K562 (cell line): Measurements from ENCODE around the gene SMG7. TPM values are rescaled to one million over a fixed set of nuclear protein-coding genes. Genes with fewer than 3 reads are reported as not detected.

Experiments
- ATAC-seq: fragments of 200-7000 bp; cut with Tn5 transposase; 3 replicates; pipeline ENCODE4 v1.9.1; 2020; ENCODE audit warnings: moderate library complexity
- BruUV-seq: library from RNA; stranded (reverse); fragments of 400-500 nt; replicated peaks from 2 replicates; lab custom pipeline; 2021; lab: Mats Ljungman, UMichigan
- CTCF ChIA-PET: fragments of 300-600 bp; formaldehyde crosslinking; extraction: SDS; loops from one replicate; lab custom pipeline; 2021; ENCODE audit warnings: low intra/inter-chr PET ratio; lab: Yijun Ruan, JAX
- POLR2A ChIA-PET: fragments of 300-600, 350-650 bp; sonication (Branson Sonifier 250); formaldehyde crosslinking; extraction: SDS; loops from one replicate; lab custom pipeline; 2021; ENCODE audit warnings: antibody characterized with exemption, inconsistent platforms; lab: Yijun Ruan, JAX
- DNase-seq, 4 experiments: peaks; one replicate each; pipeline versions ENCODE4 v3.0.0 to v3.0.0-alpha.2; 2011 to 2018; ENCODE audit warnings: low spot score in 3 of 4, mixed read lengths in 3 of 4; ENCODE audit errors: extremely low read depth in 1 of 4
- FAIRE-seq: peaks from 2 replicates; lab custom pipeline; 2011; peaks lifted over from hg19 to GRCh38; lab: Jason Lieb, UNC
- H2AFZ ChIP-seq: 2 replicates; pipeline ENCODE4 v1.6.0; 2011; ENCODE audit warnings: low read depth, low read length, control low read depth, inconsistent platforms
- H3K27ac ChIP-seq: fragments of 200-600 bp; 3 replicates; pipeline ENCODE4 v1.8.0; 2011; ENCODE audit warnings: low read depth, mild to moderate bottlenecking, control low read depth, inconsistent platforms, low read length, moderate library complexity, mixed read lengths; ENCODE audit errors: extremely low read depth
- H3K27me3 ChIP-seq, 2 experiments: fragments of 300-600 bp in 1 of 2; 2 replicates in 1 of 2; 3 replicates in 1 of 2; pipeline versions ENCODE4 v1.6.0 to v1.8.0; 2011; ENCODE audit warnings: inconsistent platforms in 2 of 2, low read length in 2 of 2, mild to moderate bottlenecking in 1 of 2, mixed read lengths in 1 of 2, moderate library complexity in 1 of 2; ENCODE audit not compliant: control insufficient read depth in 2 of 2, insufficient read depth in 2 of 2
- H3K36me3 ChIP-seq: fragments of 300-600 bp; 3 replicates; pipeline ENCODE4 v1.8.0; 2011; ENCODE audit warnings: mild to moderate bottlenecking, low read length, inconsistent platforms; ENCODE audit not compliant: control insufficient read depth, insufficient read depth
- H3K4me1 ChIP-seq, 2 experiments: fragments of 200-600 bp in 1 of 2; replicated peaks in 1 of 2; 2 replicates in 1 of 2; 3 replicates in 1 of 2; pipeline versions ENCODE4 v1.5.1 to v1.8.0; 2011; ENCODE audit warnings: inconsistent platforms in 2 of 2, low read length in 2 of 2, mild to moderate bottlenecking in 1 of 2, mixed read lengths in 1 of 2, moderate library complexity in 1 of 2; ENCODE audit not compliant: control insufficient read depth in 2 of 2, insufficient read depth in 2 of 2
- H3K4me2 ChIP-seq: 2 replicates; pipeline ENCODE4 v1.6.1; 2011; ENCODE audit warnings: low read length, control low read depth, inconsistent platforms, mixed read lengths; ENCODE audit not compliant: insufficient read depth
- H3K4me3 ChIP-seq: fragments of 200-600 bp; sonication (generic), shearing (Covaris generic); 2 replicates; pipeline ENCODE4 v1.5.1; 2016; ENCODE audit warnings: control low read depth, inconsistent platforms
- H3K79me2 ChIP-seq: fragments of 200-600 bp; 3 replicates; pipeline ENCODE4 v1.8.0; 2011; ENCODE audit warnings: low read length, inconsistent platforms; ENCODE audit not compliant: control insufficient read depth, insufficient read depth
- H3K9ac ChIP-seq, 2 experiments: 2 replicates each; pipeline versions ENCODE4 v1.6.0 to v1.6.1; 2011; ENCODE audit warnings: low read depth in 2 of 2, low read length in 2 of 2, control low read depth in 1 of 2, inconsistent platforms in 1 of 2, mild to moderate bottlenecking in 1 of 2, mixed read lengths in 1 of 2; ENCODE audit not compliant: insufficient read depth in 1 of 2
- H3K9me1 ChIP-seq: one replicate; pipeline ENCODE4 v1.6.0; 2011; ENCODE audit warnings: inconsistent platforms, mild to moderate bottlenecking, low read length, moderate library complexity; ENCODE audit not compliant: control insufficient read depth, insufficient read depth
- H3K9me3 ChIP-seq: replicated peaks from 2 replicates; pipeline ENCODE4 v1.5.1; 2011; ENCODE audit warnings: low read depth, low read length, inconsistent platforms; ENCODE audit not compliant: control insufficient read depth, insufficient read depth
- H4K20me1 ChIP-seq: replicated peaks from 2 replicates; pipeline ENCODE4 v1.6.1; 2011; ENCODE audit warnings: low read length, inconsistent platforms, mixed read lengths; ENCODE audit not compliant: control insufficient read depth, insufficient read depth
- CCNT2 ChIP-seq: IDR thresholded peaks from 2 replicates; pipeline ENCODE4 v1.6.1; 2011; ENCODE audit warnings: borderline replicate concordance, low read depth, mild to moderate bottlenecking, moderate library complexity, mixed read lengths, low read length; ENCODE audit not compliant: insufficient read length; ENCODE audit errors: extremely low read depth
- HIVEP1 ChIP-seq: fragments of 250-450 bp; sonication (Bioruptor Pico); IDR thresholded peaks from 2 replicates; pipeline ENCODE4 v1.4.0; 2020; ENCODE audit warnings: mild to moderate bottlenecking
- HOXB6 ChIP-seq: fragments of 250-450 bp; sonication (Bioruptor Pico); IDR thresholded peaks from 2 replicates; pipeline ENCODE4 v1.5.1; 2022; ENCODE audit warnings: mild to moderate bottlenecking, borderline replicate concordance
- KDM2B ChIP-seq: fragments of 250-450 bp; sonication (Bioruptor Pico); IDR thresholded peaks from 2 replicates; pipeline ENCODE4 v1.8.0; 2021; ENCODE audit warnings: mild to moderate bottlenecking, moderate library complexity
- KLF16 ChIP-seq: IDR thresholded peaks from 2 replicates; pipeline ENCODE4 v1.6.1; 2016; ENCODE audit warnings: antibody characterized with exemption
- PHB2 ChIP-seq: fragments of 450-650 bp; IDR thresholded peaks from 2 replicates; pipeline ENCODE4 v1.6.1; 2017; ENCODE audit warnings: low read depth
- RBM17 ChIP-seq: fragments of 200-400 bp; formaldehyde crosslinking; IDR thresholded peaks from 2 replicates; pipeline ENCODE4 v1.6.1; 2017; ENCODE audit warnings: low read depth, mild to moderate bottlenecking, low read length, borderline replicate concordance
- SRF ChIP-seq, 2 experiments: fragments of 250-450, 450-650 bp in 1 of 2; sonication (Bioruptor Pico) in 1 of 2; sonication (generic) in 1 of 2; formaldehyde crosslinking; IDR thresholded peaks; 2 replicates each; pipeline versions ENCODE4 v1.5.0 to v1.5.1; 2020 to 2022; ENCODE audit warnings: mild to moderate bottlenecking in 1 of 2, missing genetic modification reagents in 1 of 2
- U2AF2 ChIP-seq: fragments of 200-400 bp; formaldehyde crosslinking; optimal IDR thresholded peaks from 2 replicates; pipeline ENCODE3; 2017; ENCODE audit warnings: low read depth, mild to moderate bottlenecking, low read length
- ZC3H4 ChIP-seq: sonication (generic); formaldehyde crosslinking; IDR thresholded peaks from 2 replicates; pipeline ENCODE4 v1.9.0; 2021; ENCODE audit warnings: missing genetic modification reagents, borderline replicate concordance
- ZNF197 ChIP-seq: fragments of 200-800 bp; sonication (Bioruptor generic); IDR thresholded peaks from 2 replicates; pipeline ENCODE4 v1.6.1; 2016; ENCODE audit warnings: low read depth, missing genetic modification characterization, missing compliant biosample characterization
- WGBS: fragments of 100-300 bp; shearing (Covaris generic); methylation state at CpG from one replicate; pipeline ENCODE4 v1.1.6; 2016; ENCODE audit warnings: low coverage, mixed read lengths; ENCODE audit not compliant: insufficient coverage; ENCODE audit errors: missing lambda C conversion rate; 5-methylcytosine and 5-hydroxymethylcytosine counted together
- in situ Hi-C: fragments of 300-500 bp; cut with MboI; formaldehyde crosslinking; loops from 4 replicates; pipeline ENCODE4 v1.15.0; 2018; ENCODE audit warnings: inconsistent platforms, mixed read lengths
- intact Hi-C: fragments of 100-400 bp; cut with micrococcal nuclease; formaldehyde crosslinking; loops from 2 replicates; pipeline ENCODE4 v1.14.2; 2022
- polyA plus RNA-seq, 8 experiments: library from polyadenylated mRNA; depleted of rRNA in 4 of 8; stranded (reverse) in 5 of 8; unstranded in 3 of 8; fragments of >200 nt; fragmentation: Nextera tagmentation in 2 of 8; fragmentation: Illumina TruSeq in 1 of 8; extraction: Ambion mirVana in 2 of 8; extraction: Trizol in 1 of 8; gene quantifications; 2 replicates each; pipeline versions ENCODE4 v1.2.1 to v1.2.3, GENCODE V29; 2011 to 2014; ENCODE audit warnings: inconsistent platforms in 1 of 8, missing spikeins in 1 of 8
- total RNA-seq, 7 experiments: library from RNA; depleted of rRNA in 6 of 7; stranded (reverse); fragments of >200 nt in 6 of 7; fragmentation: Illumina TruSeq in 2 of 7; extraction: Trizol in 2 of 7; gene quantifications; 2 replicates each; pipeline versions ENCODE4 v1.2.1 to v1.2.3, GENCODE V29; 2011 to 2021; ENCODE audit warnings: low replicate concordance in 1 of 7
- TF ChIP-seq, protein P1 (sequence below): fragments of 250-450 bp; sonication (Bioruptor Pico); IDR thresholded peaks from 2 replicates; pipeline ENCODE4 v1.5.0; 2021; ENCODE audit warnings: mild to moderate bottlenecking, moderate library complexity
- TF ChIP-seq, protein P2 (sequence below): fragments of 250-450 bp; sonication (Bioruptor Pico); IDR thresholded peaks from 2 replicates; pipeline ENCODE4 v1.9.0; 2021; ENCODE audit warnings: mild to moderate bottlenecking
- TF ChIP-seq, protein P3 (sequence below): fragments of 150-350 bp; conservative IDR thresholded peaks from 2 replicates; pipeline ENCODE4 v1.6.1; 2014; ENCODE audit warnings: low read length
- TF ChIP-seq, protein P4 (sequence below): fragments of 450-650 bp; IDR thresholded peaks from 2 replicates; pipeline ENCODE4 v1.6.1; 2016; ENCODE audit warnings: missing biosample characterization, missing genetic modification characterization

SMG7 gene
- total and polyA plus RNA-seq, 9 of the 15 experiments (the other 6 are each of a cell fraction or from before 2014, with no cell fraction given) = 12.4 to 74.6 (median 29.0) TPM

DNA sequence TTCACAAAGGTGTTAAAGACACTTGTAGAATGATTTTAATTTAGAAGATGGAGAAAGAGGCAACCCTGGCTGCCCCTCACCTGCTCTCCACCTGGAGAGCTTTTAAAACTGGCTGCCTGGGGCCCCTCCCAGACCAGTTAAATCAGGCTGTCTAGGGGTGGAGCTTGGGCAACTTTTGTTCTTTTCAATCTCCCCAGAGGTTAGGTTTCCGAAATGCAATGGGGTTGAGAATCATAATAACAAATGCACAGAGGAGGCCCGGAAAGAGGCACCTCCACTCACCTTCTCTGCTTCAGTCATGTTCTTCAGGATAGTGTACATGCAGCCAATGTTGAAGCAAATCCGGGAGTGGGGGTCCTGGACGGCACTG, 117.6 kb downstream of the SMG7 start:
- in situ Hi-C loops = no loop called here
- H3K4me1 ChIP-seq = no peaks in the 10 kb centered on the region
- H3K4me3 ChIP-seq = no peak overlapping the region

More for the DNA sequence above, 117.6 kb downstream of the SMG7 start:
- BruUV-seq = no TSS peak
- no peak overlapping the region for H3K27ac ChIP-seq
- H3K9ac ChIP-seq = no peak overlapping the region
- ChIA-PET CTCF (interaction anchor here (1.1 kb wide), 1 partner anchor 118 kb away, joined by 3 read pairs; the partner anchor contains the start of gene SMG7), POLR2A (interaction anchor here (0.5 to 2.1 kb wide), 2 partner anchors 10 to 107 kb away, joined by 5 to 11 read pairs; no protein-coding TSS in a partner anchor)
- peaks cover 25 to 51% of the 10 kb centered on the region in 2 experiments for H3K27me3 ChIP-seq
- ATAC-seq (no peak; the same call in 2 of the 3 replicates), DNase-seq (no peak), FAIRE-seq (no peak)
- H3K9me3 ChIP-seq = no peaks in the 10 kb centered on the region
- intact Hi-C loops = no loop called here
- H3K9me1 ChIP-seq = no peaks in the 10 kb centered on the region
- H4K20me1 ChIP-seq = no peaks in the 10 kb centered on the region
- no peaks in the 10 kb centered on the region for H3K36me3 ChIP-seq
- H2AFZ ChIP-seq = no peak overlapping the region
- no peak overlapping the region for H3K4me2 ChIP-seq
- WGBS = 3% methylated on average over 4 of the region's 4 CpGs
- no peaks in the 10 kb centered on the region for H3K79me2 ChIP-seq
- no peak for TF ChIP-seq PHB2
- TF ChIP-seq, protein P1, sequence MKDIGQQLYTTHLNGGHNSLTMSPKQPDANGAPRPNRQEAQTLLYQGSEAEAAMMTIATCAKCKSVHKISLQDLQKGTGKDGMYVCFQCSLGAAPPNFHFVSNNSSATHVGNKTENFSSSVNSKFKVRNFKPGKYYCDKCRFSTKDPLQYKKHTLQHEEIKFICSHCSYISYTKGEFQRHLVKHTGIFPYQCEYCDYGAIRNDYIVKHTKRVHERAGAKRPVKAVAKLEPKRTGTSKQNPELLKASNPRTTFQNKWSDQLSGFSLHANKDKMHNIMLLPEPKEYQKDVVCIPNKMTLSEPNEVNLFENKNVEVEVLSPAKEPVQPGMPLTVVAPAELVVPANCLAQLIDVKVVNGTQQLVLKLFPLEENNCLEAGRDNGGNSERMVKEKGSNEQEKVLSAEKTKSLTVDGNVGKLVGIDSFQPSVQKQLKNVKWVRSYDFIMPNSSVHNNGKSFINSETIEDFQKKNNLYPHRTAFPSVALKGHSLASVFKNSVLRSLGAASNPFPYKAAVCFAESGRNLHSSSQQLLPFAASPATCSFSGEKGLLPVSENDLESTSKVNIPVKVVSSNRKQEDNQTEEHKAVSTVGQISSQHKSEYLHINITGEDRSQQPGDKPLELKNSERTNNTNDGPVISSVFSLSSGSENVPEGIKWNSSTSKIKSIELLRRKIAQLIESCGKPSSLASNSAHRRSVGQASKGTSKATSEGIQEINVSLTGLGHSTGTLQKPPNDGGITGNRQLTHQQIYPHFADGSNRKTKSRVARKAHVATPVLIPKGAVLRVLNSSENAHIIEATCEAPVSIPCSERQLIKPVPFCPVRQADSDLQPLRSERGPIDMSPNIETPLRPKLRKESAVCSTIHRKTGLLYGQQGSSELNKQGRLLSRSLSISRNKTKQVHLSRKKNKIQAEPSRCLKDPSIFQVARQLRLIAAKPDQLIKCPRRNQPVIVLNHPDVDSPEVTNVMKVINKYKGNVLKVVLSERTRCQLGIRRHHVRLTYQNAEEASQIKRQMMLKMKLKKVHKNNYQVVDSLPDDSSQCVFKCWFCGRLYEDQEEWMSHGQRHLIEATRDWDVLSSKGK (CRISPR knock-in tag) = no peak
- TF ChIP-seq U2AF2 = no peak
- TF ChIP-seq RBM17 = no peak
- no peak for TF ChIP-seq SRF (CRISPR knock-in tag; IDR thresholded peaks at IDR 0.05)
- no peak for TF ChIP-seq KDM2B (CRISPR knock-in tag)
- no peak for TF ChIP-seq HIVEP1 (CRISPR knock-in tag)
- TF ChIP-seq ZC3H4 (CRISPR knock-in tag) = no peak
- no peak for TF ChIP-seq HOXB6 (CRISPR knock-in tag)
- TF ChIP-seq, protein P2, sequence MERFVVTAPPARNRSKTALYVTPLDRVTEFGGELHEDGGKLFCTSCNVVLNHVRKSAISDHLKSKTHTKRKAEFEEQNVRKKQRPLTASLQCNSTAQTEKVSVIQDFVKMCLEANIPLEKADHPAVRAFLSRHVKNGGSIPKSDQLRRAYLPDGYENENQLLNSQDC = no peak
- TF ChIP-seq CCNT2 = no peak
- TF ChIP-seq, protein P3, sequence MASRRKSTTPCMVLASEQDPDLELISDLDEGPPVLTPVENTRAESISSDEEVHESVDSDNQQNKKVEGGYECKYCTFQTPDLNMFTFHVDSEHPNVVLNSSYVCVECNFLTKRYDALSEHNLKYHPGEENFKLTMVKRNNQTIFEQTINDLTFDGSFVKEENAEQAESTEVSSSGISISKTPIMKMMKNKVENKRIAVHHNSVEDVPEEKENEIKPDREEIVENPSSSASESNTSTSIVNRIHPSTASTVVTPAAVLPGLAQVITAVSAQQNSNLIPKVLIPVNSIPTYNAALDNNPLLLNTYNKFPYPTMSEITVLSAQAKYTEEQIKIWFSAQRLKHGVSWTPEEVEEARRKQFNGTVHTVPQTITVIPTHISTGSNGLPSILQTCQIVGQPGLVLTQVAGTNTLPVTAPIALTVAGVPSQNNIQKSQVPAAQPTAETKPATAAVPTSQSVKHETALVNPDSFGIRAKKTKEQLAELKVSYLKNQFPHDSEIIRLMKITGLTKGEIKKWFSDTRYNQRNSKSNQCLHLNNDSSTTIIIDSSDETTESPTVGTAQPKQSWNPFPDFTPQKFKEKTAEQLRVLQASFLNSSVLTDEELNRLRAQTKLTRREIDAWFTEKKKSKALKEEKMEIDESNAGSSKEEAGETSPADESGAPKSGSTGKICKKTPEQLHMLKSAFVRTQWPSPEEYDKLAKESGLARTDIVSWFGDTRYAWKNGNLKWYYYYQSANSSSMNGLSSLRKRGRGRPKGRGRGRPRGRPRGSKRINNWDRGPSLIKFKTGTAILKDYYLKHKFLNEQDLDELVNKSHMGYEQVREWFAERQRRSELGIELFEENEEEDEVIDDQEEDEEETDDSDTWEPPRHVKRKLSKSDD = no peak
- TF ChIP-seq KLF16 = no peak
- TF ChIP-seq, protein P4, sequence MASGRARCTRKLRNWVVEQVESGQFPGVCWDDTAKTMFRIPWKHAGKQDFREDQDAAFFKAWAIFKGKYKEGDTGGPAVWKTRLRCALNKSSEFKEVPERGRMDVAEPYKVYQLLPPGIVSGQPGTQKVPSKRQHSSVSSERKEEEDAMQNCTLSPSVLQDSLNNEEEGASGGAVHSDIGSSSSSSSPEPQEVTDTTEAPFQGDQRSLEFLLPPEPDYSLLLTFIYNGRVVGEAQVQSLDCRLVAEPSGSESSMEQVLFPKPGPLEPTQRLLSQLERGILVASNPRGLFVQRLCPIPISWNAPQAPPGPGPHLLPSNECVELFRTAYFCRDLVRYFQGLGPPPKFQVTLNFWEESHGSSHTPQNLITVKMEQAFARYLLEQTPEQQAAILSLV (tag) = no peak
- TF ChIP-seq ZNF197 = no peak
- TF ChIP-seq, all 486 proteins: peak for 0
